PC-9 (cell line): ENCODE measurements around the gene TSC1.

Experiments
- CTCF ChIP-seq: fragments of 200-600 bp; sonication (generic); conservative IDR thresholded peaks from 2 replicates; pipeline ENCODE4 v1.6.1; 2017; ENCODE audit warnings: mixed run types, antibody characterized with exemption, mild to moderate bottlenecking, moderate library complexity
- EZH2 ChIP-seq: fragments of 200-600 bp; sonication (generic); IDR thresholded peaks from 2 replicates; pipeline ENCODE4 v1.8.0; 2017; ENCODE audit warnings: antibody characterized with exemption, low read depth

DNA sequence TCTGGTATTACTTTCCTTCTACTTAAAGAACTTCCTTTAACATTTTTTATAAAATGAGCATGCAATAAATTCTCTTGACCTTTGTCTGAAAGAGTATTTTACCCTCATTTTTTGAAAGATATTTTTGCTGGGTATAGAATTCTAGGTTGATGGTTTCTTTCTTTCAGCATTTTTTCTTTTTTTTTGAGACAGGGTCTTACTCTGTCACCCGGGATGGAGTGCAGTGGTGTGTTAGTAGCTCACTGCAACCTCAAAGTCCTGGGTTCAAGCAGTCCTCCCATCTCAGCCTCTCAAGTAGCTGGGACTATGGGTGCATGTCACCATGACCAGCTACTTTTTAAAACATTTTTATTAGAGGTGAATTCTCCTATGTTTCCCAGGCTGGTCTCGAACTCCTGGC lies 10.7 kb upstream of the TSC1 start:
- TF ChIP-seq CTCF, result no peak
- TF ChIP-seq EZH2, result no peak
